Mesendoderm (in vitro differentiated cells): ENCODE data around the gene GNPAT.
"Not testable (repeated sequence)": the region's sequence is repeated elsewhere in the genome, so short reads cannot be mapped to it uniquely, and the experiment has no call there.

Source experiments
- DNase-seq: peaks from one replicate; pipeline ENCODE4 v3.0.0; 2013
- H2AK5ac ChIP-seq: 2 replicates; pipeline ENCODE4 v1.6.1; 2013; ENCODE audit warnings: low read length, inconsistent platforms
- H2BK120ac ChIP-seq: 2 replicates; pipeline ENCODE4 v1.6.1; 2013; ENCODE audit warnings: low read depth, mild to moderate bottlenecking, low read length, moderate library complexity, mixed read lengths
- H2BK15ac ChIP-seq: replicated peaks from 2 replicates; pipeline ENCODE4 v1.6.1; 2013; ENCODE audit warnings: low read depth, mild to moderate bottlenecking, moderate library complexity
- H2BK5ac ChIP-seq: 2 replicates; pipeline ENCODE4 v1.6.1; 2013; ENCODE audit warnings: low read length, inconsistent platforms
- H3K18ac ChIP-seq: 2 replicates; pipeline ENCODE4 v1.6.1; 2013; ENCODE audit warnings: mild to moderate bottlenecking, low read length, mixed read lengths
- H3K23ac ChIP-seq: one replicate; pipeline ENCODE4 v1.6.1; 2013; ENCODE audit warnings: low read length
- H3K27ac ChIP-seq: 2 replicates; pipeline ENCODE4 v1.5.1; 2013; ENCODE audit warnings: low read depth, mild to moderate bottlenecking, inconsistent platforms, low read length, moderate library complexity
- H3K27me3 ChIP-seq: 2 replicates; pipeline ENCODE4 v1.6.1; 2013; ENCODE audit warnings: low read length, control low read depth, mild to moderate bottlenecking, inconsistent platforms; ENCODE audit not compliant: insufficient read depth, poor library complexity
- H3K36me3 ChIP-seq: 2 replicates; pipeline ENCODE4 v1.6.1; 2013; ENCODE audit warnings: low read length, inconsistent platforms; ENCODE audit not compliant: control insufficient read depth, insufficient read depth
- H3K4ac ChIP-seq: one replicate; pipeline ENCODE4 v1.6.1; 2013; ENCODE audit warnings: low read depth, mild to moderate bottlenecking, low read length, moderate library complexity
- H3K4me1 ChIP-seq: 2 replicates; pipeline ENCODE4 v1.6.1; 2013; ENCODE audit warnings: low read depth, low read length, inconsistent platforms; ENCODE audit not compliant: control insufficient read depth
- H3K4me2 ChIP-seq: 2 replicates; pipeline ENCODE4 v1.6.1; 2013; ENCODE audit warnings: low read length
- H3K4me3 ChIP-seq: 2 replicates; pipeline ENCODE4 v1.5.1; 2013; ENCODE audit warnings: mild to moderate bottlenecking, low read length
- H3K56ac ChIP-seq: one replicate; pipeline ENCODE4 v1.6.1; 2013; ENCODE audit warnings: low read length
- H3K79me1 ChIP-seq: 2 replicates; pipeline ENCODE4 v1.6.1; 2013; ENCODE audit warnings: low read length, inconsistent platforms
- H3K79me2 ChIP-seq: 2 replicates; pipeline ENCODE4 v1.6.1; 2013; ENCODE audit warnings: mild to moderate bottlenecking, low read length; ENCODE audit not compliant: control insufficient read depth, insufficient read depth
- H3K9ac ChIP-seq: 2 replicates; pipeline ENCODE4 v1.6.1; 2013; ENCODE audit warnings: low read length, inconsistent platforms
- H4K5ac ChIP-seq: one replicate; pipeline ENCODE4 v1.6.1; 2013; ENCODE audit warnings: low read length
- H4K8ac ChIP-seq: one replicate; pipeline ENCODE4 v1.6.1; 2013; ENCODE audit warnings: low read depth, mild to moderate bottlenecking, control low read depth, low read length, moderate library complexity
- WGBS: extraction: QIAGEN DNeasy Blood & Tissue Kit; methylation state at CpG from one replicate; pipeline ENCODE4 v1.1.7; 2013; ENCODE audit warnings: low lambda C conversion rate, missing lambda C conversion rate; ENCODE audit not compliant: insufficient coverage; ENCODE audit errors: extremely low coverage; 5-methylcytosine and 5-hydroxymethylcytosine counted together

Gene GNPAT

GRCh38 chr1:231209531-231209930 lies 31.5 kb upstream of the GNPAT start:
- no peak overlapping the region for H2BK15ac ChIP-seq
- H3K9ac ChIP-seq: no peak overlapping the region
- WGBS: no CpG with 5 or more reads among the region's 5 CpGs

DNA sequence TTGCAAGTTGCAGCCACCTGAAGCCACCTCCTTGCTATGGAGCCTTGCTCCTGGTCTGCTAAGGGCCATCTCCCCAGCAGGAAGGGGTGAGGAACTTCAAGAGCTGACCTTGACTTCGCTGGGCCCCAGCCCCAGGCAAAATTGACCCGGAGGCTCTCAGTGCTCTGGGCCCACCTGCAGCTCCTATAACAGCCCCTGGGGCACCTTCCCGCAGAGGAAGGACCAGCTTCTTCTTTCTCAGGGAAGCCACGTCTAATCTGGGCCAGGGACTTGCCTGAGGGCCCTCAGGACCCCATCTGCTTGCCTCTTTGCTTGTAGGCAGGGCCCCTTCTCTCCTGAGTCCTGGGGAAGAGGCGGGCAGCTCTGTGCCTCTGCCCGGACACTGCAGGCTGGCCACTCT lies 30.9 kb upstream of the GNPAT start:
- Histone ChIP-seq H3K56ac (no peak overlapping the region), H3K4me1 (no peaks in the 10 kb centered on the region), H3K9ac (no peak overlapping the region), H3K4ac (no peak overlapping the region), H4K8ac (no peak overlapping the region), H3K27ac (no peak overlapping the region), H2BK15ac (no peak overlapping the region), H2BK120ac (no peak overlapping the region), H3K23ac (no peak overlapping the region), H3K36me3 (no peaks in the 10 kb centered on the region), H2BK5ac (no peak overlapping the region), H4K5ac (no peak overlapping the region), H2AK5ac (no peak overlapping the region), H3K4me3 (no peak overlapping the region), H3K18ac (no peak overlapping the region), H3K79me2 (no peaks in the 10 kb centered on the region), H3K27me3 (no peaks in the 10 kb centered on the region), H3K79me1 (no peaks in the 10 kb centered on the region), H3K4me2 (no peak overlapping the region)
- DNase-seq: no peak
- no CpG with 5 or more reads among the region's 6 CpGs for WGBS

More at GRCh38 chr1:231209531-231209930, 31.5 kb upstream of the GNPAT start:
- H3K56ac ChIP-seq: no peak overlapping the region
- H4K5ac ChIP-seq: no peak overlapping the region
- no peaks in the 10 kb centered on the region for H3K4me1 ChIP-seq
- no peak overlapping the region for H3K4me3 ChIP-seq
- H3K79me2 ChIP-seq: no peaks in the 10 kb centered on the region
- H4K8ac ChIP-seq: no peak overlapping the region
- H3K4me2 ChIP-seq: no peak overlapping the region
- no peak overlapping the region for H3K27ac ChIP-seq
- no peak overlapping the region for H3K18ac ChIP-seq
- H3K27me3 ChIP-seq: no peaks in the 10 kb centered on the region
- no peak overlapping the region for H2BK120ac ChIP-seq
- H2AK5ac ChIP-seq: no peak overlapping the region
- no peak for DNase-seq
- no peak overlapping the region for H2BK5ac ChIP-seq
- no peak overlapping the region for H3K23ac ChIP-seq
- no peaks in the 10 kb centered on the region for H3K79me1 ChIP-seq
- H3K4ac ChIP-seq: no peak overlapping the region
- no peaks in the 10 kb centered on the region for H3K36me3 ChIP-seq

DNA sequence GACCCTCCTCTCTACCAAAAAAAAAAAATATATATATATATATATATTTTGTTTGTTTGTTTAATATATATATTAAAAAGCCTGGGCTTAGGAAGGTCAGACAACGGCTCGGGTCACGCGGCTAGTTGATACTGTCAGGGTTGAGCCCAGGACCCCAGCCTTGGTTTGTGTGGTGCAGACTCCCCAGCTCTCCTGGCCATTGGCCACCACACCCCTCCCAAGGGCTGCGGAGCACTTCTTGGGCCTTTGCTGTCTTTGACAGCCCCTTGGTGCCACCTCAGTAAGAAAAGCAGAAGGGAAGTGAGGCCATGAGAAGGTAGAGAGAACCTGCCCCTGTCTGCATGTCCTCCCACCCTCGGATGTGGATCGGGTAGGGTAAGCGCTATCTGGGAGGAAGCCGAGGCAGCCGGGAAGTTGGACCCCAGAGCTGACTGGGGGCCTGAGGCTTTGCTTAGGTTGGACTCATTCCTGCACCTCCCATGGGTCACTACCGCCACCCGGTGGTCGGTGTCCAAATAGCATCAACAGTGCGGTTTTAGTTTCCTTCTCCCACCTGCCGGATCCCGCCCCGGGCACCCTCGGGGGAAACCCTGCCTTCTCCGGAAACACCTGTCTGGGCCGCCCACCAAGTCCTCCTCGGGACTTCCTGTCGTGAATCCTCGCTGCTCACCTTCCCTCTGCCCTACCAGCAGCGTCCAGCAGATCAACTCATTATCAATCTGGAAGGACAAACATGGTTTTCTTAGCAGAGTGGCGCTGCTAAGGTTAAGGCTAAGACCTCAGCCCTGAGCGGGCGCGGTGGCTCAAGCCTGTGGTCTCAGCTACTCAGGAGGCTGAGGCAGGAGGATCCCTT lies 29.8 kb upstream of the GNPAT start:
- Histone ChIP-seq H2BK120ac (no peak overlapping the region), H3K18ac (no peak overlapping the region), H2BK15ac (no peak overlapping the region), H3K4me1 (no peaks in the 10 kb centered on the region), H3K9ac (peak overlapping the region; percentile 50), H3K36me3 (no peaks in the 10 kb centered on the region), H3K79me2 (no peaks in the 10 kb centered on the region), H3K27me3 (no peaks in the 10 kb centered on the region), H2BK5ac (no peak overlapping the region), H3K56ac (peak overlapping the region; percentile 84), H3K27ac (no peak overlapping the region), H3K4me2 (peak overlapping the region; percentile 39), H2AK5ac (no peak overlapping the region), H4K5ac (no peak overlapping the region), H3K4me3 (no peak overlapping the region), H3K79me1 (no peaks in the 10 kb centered on the region), H4K8ac (no peak overlapping the region), H3K23ac (no peak overlapping the region), H3K4ac (no peak overlapping the region)
- WGBS: no CpG with 5 or more reads among the region's 28 CpGs
- peak; percentile 89 for DNase-seq

- H3K27ac ChIP-seq: peak overlapping the region; percentile 40
- H3K9ac ChIP-seq, H3K79me1 ChIP-seq, H3K18ac ChIP-seq, H3K79me2 ChIP-seq, H3K36me3 ChIP-seq, H2AK5ac ChIP-seq, H4K5ac ChIP-seq, H3K56ac ChIP-seq, H3K27me3 ChIP-seq, H2BK15ac ChIP-seq, H3K4me3 ChIP-seq, H3K4ac ChIP-seq, H3K4me1 ChIP-seq, H3K4me2 ChIP-seq, H2BK120ac ChIP-seq, H3K23ac ChIP-seq, H2BK5ac ChIP-seq, H4K8ac ChIP-seq: not testable (repeated sequence)
- no CpG with 5 or more reads among the region's 5 CpGs for WGBS
- DNase-seq: peak; percentile 28
These were observed 28.7 kb upstream of the GNPAT start for GRCh38 chr1:231212301-231212700.

DNA sequence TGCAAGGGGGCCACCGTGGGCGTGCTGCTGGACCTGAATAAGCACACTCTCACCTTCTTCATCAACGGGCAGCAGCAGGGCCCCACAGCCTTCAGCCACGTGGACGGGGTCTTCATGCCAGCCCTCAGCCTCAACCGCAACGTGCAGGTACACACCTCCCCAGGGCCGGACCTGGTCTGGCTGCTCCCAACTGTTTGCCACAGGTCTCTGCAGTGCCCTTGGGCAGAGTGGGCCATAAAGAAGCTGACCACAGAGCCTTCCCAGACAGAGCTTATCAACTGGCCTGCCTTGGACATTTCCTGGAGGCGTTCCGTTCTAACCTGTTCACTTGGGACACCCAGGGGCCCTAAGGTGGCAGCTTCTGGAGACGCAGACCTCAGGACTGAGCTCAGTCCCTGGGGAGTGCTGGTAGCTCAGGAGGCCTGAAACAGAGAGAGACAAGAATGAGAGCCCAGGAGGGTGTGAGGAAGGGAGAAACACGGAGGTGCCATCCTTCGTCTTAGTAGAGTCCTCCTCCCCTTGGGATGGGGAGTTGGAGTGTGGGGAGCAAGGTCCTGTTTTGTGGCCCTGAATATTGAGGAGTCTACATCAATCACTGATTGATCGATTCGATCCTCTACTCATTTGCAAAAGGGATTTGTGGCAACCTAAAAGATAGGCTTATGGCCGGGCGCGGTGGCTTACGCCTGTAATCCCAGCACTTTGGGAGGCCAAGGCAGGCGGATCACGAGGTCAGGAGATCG lies 27.0 kb upstream of the GNPAT start:
- no peaks in the 10 kb centered on the region for H3K4me1 ChIP-seq
- H3K27me3 ChIP-seq: no peaks in the 10 kb centered on the region
- no peak overlapping the region for H3K18ac ChIP-seq
- no peak for DNase-seq
- no peak overlapping the region for H3K4me3 ChIP-seq
- no peaks in the 10 kb centered on the region for H3K79me1 ChIP-seq
- H3K23ac ChIP-seq: no peak overlapping the region
- H3K9ac ChIP-seq: no peak overlapping the region
- no peak overlapping the region for H2BK15ac ChIP-seq
- no peak overlapping the region for H3K4me2 ChIP-seq
- H2BK5ac ChIP-seq: no peak overlapping the region
- no peak overlapping the region for H2BK120ac ChIP-seq
- no peak overlapping the region for H3K56ac ChIP-seq
- H2AK5ac ChIP-seq: no peak overlapping the region
- WGBS: no CpG with 5 or more reads among the region's 22 CpGs
- no peak overlapping the region for H3K27ac ChIP-seq
- no peak overlapping the region for H4K5ac ChIP-seq
- no peaks in the 10 kb centered on the region for H3K79me2 ChIP-seq
- no peak overlapping the region for H4K8ac ChIP-seq
- no peak overlapping the region for H3K4ac ChIP-seq
- no peaks in the 10 kb centered on the region for H3K36me3 ChIP-seq
